Retina (tissue), 1 donor: Measurements from ENCODE around the gene HACD1.

Experiments used
- DNase-seq: peaks from one replicate; pipeline ENCODE4 v3.0.0-alpha.2; 2016

HACD1 gene, protein sequence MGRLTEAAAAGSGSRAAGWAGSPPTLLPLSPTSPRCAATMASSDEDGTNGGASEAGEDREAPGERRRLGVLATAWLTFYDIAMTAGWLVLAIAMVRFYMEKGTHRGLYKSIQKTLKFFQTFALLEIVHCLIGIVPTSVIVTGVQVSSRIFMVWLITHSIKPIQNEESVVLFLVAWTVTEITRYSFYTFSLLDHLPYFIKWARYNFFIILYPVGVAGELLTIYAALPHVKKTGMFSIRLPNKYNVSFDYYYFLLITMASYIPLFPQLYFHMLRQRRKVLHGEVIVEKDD

DNA sequence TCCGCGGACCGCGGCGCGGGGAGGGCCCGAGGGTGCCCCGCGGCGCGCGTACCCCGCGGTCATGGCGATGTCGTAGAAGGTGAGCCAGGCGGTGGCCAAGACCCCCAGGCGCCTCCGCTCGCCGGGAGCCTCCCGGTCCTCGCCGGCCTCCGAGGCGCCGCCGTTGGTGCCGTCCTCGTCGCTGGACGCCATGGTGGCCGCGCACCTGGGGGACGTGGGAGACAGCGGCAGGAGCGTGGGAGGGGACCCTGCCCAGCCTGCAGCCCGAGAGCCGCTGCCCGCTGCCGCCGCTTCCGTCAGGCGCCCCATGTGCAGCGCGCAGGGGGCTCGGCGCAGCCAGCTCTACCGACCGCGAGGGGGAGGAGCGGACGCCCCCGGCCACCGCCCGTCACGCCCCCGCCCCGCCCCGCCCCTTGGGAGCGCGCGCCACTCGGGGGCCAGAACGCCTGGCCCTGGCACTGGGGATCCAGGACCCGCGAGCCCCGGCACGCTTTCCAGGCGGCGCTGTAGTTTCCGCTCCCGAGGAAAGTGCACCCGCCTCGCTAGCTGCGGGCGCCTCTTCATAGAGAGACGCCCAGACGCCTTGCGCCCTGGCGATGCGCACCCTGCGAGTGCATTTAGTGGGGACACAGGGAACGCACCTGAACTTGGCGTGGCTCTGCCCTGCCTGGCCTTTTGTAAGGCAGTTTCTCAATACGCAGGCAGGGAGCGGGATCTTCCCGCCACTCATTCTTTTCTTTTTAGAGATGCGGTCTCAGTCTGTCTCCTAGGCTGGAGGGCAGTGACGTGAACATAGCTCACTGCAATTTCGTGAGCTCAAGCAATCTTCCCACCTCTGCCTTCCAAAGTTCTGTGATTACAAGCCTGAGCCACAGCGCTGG lies at the start of gene HACD1:
HACD1 (minus strand) TSS at position 344 of the 881 bp plus-strand sequence; CDS start at position 309, 35 bp downstream.
- peak; percentile 84 for DNase-seq

DNA sequence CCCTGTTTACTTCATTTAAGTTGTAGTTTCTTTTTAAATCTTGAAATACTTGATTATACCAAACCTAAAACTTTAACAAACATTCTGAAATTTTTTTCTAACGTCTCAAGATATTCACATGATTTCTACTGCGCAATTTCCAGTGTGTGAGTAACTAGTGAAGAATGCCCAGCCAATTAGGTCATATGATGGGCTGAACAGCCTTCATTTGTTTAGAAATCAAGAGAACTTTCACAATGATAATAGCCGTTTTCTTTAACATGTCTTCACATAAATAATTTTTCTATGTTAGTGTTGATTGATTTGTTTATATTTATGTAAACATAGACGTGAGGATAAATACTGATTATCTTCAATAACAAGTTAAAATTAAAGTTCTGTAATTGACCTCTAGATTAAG lies 48.6 kb upstream of the HACD1 start:
- no peak for DNase-seq

DNA sequence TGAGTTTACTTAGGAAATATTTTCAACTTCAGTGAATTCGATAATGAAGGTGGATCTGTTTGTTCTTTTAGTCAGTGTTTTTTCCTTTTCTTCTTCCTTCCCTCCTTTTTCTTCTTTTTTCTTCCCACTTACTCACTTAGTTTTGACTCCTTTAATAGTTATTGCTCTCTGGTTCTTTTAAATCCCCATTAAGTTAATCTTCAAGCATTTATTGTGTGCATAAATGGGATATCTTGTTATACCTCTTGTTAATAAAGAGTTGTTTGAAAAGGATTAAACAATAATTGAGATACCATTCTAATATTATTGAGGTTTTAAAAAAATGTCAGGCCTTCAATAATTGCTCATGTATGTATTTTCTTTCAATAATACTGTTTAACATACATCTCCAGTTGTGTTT lies 46.3 kb upstream of the HACD1 start:
- DNase-seq, result no peak

GRCh38 chr10:17662193-17663138 lies 45.3 kb upstream of the HACD1 start:
- DNase-seq, result no peak

- DNase-seq, result no peak
Measured at GRCh38 chr10:17661510-17661909, 44.3 kb upstream of the HACD1 start.

DNA sequence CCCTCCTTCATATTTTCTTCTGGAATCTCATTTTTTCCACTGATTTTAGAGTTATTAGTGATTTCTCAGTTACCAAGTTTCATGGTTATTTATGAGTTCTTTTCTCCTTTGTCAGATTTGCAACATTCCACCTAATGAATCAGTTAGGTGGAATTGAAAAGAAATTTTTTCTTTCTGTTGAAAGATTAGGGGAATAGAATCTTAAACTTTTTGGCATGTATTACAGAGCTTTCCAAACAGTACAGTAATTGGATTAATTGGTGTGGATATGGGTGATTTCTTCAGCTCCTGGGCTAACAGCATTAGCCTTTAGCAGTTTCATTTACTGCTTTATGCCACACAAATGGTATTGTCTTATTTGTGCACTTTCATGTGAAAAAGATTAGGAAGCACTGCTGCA lies 43.7 kb upstream of the HACD1 start:
- no peak for DNase-seq

DNA sequence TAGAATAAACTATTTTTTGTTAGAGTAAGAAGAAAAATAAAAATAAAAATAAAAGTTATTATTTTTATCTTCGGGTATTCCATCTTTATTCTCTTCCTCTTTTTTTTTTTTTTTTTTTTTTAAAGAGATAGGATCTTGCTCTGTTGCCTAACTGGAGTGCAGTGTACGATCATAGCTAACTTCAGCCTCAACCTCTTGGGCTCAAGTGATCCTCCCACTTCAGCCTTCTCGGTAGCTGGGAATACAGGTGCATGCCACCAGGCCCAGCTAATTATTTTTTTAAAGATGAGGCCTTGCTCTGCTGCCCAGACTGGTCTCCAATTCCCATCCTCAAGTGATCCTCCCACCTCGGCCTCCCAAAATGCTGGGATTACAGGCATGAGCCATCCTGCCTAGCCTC lies 42.2 kb upstream of the HACD1 start:
- no peak for DNase-seq

GRCh38 chr10:17657103-17657500 lies 39.9 kb upstream of the HACD1 start:
- DNase-seq, result no peak

DNA sequence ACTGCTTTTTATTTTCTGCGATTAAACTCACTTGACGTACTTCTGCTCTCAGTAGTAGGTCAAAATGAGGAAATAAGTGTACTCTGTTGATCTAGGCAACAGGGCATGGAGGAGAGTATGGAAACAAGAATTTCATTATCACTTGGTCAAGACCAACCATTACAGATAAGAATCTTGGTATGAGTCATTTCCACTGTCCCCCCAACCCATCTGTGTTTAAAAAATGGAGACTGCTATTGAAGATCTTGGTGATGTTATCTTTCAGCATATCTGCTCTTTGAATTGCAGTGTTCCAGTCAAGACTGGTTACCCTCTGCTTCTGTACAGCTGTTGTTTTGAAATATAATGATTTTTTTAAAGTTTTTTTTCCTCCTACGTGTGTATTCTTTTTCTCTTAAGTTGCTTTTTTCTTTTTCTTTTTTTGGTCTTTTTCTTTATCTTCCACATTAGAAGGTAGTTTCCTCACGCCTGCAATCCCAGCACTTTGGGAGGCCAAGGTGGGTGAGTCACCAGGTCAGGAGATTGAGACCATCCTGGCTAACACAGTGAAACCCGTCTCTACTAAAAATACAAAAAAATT lies 38.5 kb upstream of the HACD1 start:
- DNase-seq, result no peak

GRCh38 chr10:17655009-17655408 lies 37.8 kb upstream of the HACD1 start:
- no peak for DNase-seq

GRCh38 chr10:17652585-17652984 lies 35.4 kb upstream of the HACD1 start:
- no peak for DNase-seq

DNA sequence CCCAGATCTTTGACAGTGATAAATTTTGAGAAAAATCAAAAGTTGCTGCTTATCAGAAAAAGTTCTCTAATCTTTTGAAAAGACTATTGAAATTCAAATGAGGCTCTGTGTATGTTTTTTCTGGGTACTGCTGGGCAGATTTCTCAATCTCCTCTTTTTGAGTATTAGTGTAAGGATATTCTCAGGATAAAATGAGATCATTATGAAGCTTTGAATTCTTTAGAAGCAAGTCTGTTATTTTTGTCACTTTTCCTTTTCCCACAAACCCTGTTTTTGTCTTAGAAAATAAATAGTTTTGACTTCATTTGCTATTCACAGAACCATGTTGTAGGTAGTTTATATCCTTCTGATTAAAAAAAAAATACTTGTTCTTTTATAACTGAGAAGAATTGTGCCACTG lies 34.7 kb upstream of the HACD1 start:
- DNase-seq, result no peak

GRCh38 chr10:17650416-17650815 lies 33.2 kb upstream of the HACD1 start:
- DNase-seq, result no peak

GRCh38 chr10:17649836-17650235 lies 32.7 kb upstream of the HACD1 start:
- no peak for DNase-seq

- DNase-seq, result no peak
Measured at GRCh38 chr10:17649052-17649451, 31.9 kb upstream of the HACD1 start.

GRCh38 chr10:17648243-17649035 lies 31.3 kb upstream of the HACD1 start:
- DNase-seq, result no peak

DNA sequence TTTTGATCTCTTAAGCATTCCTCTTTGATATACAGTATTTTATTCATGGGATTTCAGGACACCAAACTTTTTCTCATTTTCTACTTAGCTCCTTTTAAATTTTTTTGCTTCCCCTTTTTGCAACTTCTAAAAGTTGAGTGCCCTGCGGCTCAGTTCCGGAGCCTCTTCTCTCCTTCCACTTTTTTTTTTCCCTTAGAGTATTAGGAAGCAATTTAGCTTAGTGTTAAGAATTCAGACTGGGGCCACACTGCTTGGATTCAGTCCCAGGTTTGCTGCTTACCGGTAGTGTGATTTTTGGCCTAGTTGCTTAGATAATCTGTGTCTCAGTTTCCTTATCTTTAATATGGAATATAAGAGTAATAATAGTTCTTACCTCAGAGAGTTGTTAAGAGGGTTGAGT lies 30.2 kb upstream of the HACD1 start:
- DNase-seq, result no peak

DNA sequence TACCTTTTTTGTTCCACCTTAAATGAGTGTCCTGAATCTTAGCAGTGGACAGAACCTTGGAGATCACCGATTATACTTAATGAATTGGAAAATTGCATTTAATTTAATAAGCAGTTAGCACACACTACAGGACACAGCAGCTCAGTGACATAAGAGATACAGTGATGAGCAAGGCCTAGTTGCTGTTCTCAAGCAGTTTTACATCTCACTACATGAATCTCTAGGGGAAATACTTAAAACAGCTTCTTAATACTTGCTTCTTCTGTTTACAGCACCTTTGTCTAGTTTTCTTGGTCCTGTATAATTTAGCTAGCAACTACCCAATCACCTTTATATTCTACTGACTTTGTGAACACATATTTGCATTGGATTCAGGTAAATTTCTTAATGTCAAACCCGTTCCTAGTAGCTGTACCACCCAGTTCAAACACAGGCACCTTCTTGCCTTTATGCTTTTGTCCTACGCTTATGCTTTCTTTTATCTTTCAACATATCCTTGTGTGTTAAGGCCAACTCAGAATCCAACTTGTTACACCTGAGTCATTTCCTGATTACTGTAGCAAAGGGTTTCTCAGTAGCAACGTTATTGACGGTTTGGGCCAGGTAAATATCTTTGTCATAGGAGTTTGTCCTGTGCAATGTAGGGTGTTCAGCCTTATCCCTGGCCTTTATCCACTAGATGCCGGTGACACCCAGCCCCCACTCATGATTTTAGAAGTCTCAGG lies 28.6 kb upstream of the HACD1 start:
- DNase-seq, result no peak

GRCh38 chr10:17644485-17644943 lies 27.3 kb upstream of the HACD1 start:
- DNase-seq, result no peak

DNA sequence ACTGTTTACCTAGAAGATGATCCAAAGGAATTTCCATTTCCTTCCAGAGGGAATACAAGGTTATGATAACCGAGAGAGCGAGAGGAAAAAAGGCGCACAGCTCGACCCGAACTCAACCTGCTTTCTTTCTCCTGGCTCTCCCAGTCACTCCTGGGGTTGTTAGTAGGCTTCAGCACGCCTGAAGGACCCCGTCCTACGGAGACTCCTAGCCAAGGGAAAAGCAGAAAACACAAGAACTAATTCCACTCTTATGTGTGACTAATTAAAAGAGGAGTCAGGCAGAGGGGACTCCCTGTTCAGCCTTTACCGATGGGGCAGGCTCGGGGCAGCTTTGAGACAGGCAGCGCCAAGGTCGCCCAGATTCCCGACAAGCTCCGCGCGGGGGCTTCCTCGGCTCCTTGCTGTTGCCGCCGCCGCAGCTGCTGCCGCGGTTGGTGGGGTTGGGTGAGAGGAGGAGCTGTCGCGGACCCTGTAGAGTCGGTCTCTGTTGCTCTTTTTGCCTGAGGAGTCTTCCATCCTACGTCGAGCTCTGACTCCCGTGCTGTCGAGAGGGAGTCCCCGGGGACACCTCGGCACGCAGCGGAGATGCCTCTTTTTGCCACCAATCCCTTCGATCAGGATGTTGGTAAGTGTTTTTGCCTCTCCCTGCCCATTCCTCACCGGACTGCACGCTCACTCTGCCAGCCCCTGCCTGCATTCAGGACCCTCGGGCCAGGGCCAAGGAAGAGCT lies 26.7 kb upstream of the HACD1 start, which contains the start of gene STAM:
STAM (plus strand) TSS at position 397 of the 730 bp plus-strand sequence; CDS start at position 586, 189 bp downstream.
- peak; percentile 100 for DNase-seq
